DOHH2 (cell line): ENCODE measurements around the gene MAP1B.

ENCODE experiments used
- EZH2phosphoT487 ChIP-seq: fragments of 200-600 bp; sonication (generic); IDR thresholded peaks from 2 replicates; pipeline ENCODE4 v1.6.1; 2017; ENCODE audit warnings: borderline replicate concordance, mild to moderate bottlenecking, antibody characterized with exemption, low read length, moderate library complexity, mixed read lengths
- TF ChIP-seq, protein P1 (sequence below): fragments of 200-600 bp; sonication (generic); IDR thresholded peaks from one replicate; pipeline ENCODE4 v1.5.1; 2014; ENCODE audit warnings: antibody characterized with exemption, mild to moderate bottlenecking, low read depth, low read length; ENCODE audit not compliant: poor library complexity, severe bottlenecking

DNA sequence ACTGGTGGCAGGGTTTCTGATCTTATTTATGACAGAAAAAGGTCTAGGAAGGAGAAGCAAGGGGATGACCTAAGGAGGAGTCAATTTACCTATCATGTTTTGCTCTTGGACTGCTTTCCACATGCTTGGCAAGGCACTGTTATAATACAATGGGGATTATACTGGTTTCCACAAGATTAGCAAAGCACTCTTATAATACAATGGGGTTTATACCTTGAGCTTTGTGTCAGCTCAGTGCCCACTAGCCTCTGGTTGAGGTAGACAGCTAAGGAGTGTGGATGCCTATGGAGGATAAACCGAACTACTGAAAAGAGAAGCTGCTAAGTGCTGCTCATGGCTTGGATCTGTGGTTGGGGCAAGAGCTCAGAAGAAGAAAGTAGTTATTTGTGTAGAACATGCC, 144.1 kb downstream of the MAP1B start:
- TF ChIP-seq, protein P1, sequence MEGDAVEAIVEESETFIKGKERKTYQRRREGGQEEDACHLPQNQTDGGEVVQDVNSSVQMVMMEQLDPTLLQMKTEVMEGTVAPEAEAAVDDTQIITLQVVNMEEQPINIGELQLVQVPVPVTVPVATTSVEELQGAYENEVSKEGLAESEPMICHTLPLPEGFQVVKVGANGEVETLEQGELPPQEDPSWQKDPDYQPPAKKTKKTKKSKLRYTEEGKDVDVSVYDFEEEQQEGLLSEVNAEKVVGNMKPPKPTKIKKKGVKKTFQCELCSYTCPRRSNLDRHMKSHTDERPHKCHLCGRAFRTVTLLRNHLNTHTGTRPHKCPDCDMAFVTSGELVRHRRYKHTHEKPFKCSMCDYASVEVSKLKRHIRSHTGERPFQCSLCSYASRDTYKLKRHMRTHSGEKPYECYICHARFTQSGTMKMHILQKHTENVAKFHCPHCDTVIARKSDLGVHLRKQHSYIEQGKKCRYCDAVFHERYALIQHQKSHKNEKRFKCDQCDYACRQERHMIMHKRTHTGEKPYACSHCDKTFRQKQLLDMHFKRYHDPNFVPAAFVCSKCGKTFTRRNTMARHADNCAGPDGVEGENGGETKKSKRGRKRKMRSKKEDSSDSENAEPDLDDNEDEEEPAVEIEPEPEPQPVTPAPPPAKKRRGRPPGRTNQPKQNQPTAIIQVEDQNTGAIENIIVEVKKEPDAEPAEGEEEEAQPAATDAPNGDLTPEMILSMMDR: no peak
- TF ChIP-seq EZH2phosphoT487: no peak
